HG02884 (cell line): Measurements from ENCODE around the gene RFT1.

ENCODE experiments used
- ATAC-seq: cut with Tn5 transposase; IDR thresholded peaks from one replicate; pipeline ENCODE4 v1.9.1; 2021; ENCODE audit warnings: mild to moderate bottlenecking, moderate library complexity; ENCODE audit not compliant: unreplicated experiment

The RFT1 gene

DNA sequence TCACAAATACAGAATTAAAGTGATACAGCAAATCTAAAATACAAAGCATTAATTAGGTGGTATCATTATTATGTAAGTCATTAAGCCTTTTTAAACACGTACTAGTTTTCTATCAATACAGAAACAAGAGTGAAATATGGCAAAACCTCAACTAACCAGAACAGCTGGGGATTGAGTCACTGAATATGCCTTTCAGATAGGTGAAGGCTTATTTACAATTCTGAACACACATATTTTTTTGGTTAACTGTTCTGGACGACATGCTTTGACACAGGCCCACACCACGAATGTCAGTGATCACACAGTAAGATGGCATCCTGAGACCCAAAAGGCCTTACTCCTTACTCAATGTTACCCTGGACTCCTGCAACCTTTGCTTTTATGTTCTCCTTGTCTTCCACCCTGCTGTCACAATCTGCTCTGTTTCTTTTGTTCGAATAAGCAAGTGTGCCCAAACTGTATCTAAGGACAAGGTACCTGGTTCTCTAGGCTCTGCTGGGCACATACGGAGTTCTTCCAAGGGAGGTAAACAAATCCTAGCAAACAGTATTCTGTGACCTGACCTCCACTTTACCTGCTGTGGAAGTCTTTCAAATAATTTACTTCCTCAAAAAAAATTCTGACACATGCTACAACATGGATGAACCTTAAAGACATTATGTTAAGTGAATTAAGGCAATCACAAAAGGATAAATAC is 91.4 kb downstream of the RFT1 start:
- no peak for ATAC-seq
